Measurements from ENCODE around the gene CFAP68. TPM values are rescaled to one million over a fixed set of nuclear protein-coding genes. Genes with fewer than 3 reads are reported as not detected.

The CFAP68 gene
- total and polyA plus RNA-seq, 4 donors = 15.2 to 49.0 (median 22.5) TPM

DNA sequence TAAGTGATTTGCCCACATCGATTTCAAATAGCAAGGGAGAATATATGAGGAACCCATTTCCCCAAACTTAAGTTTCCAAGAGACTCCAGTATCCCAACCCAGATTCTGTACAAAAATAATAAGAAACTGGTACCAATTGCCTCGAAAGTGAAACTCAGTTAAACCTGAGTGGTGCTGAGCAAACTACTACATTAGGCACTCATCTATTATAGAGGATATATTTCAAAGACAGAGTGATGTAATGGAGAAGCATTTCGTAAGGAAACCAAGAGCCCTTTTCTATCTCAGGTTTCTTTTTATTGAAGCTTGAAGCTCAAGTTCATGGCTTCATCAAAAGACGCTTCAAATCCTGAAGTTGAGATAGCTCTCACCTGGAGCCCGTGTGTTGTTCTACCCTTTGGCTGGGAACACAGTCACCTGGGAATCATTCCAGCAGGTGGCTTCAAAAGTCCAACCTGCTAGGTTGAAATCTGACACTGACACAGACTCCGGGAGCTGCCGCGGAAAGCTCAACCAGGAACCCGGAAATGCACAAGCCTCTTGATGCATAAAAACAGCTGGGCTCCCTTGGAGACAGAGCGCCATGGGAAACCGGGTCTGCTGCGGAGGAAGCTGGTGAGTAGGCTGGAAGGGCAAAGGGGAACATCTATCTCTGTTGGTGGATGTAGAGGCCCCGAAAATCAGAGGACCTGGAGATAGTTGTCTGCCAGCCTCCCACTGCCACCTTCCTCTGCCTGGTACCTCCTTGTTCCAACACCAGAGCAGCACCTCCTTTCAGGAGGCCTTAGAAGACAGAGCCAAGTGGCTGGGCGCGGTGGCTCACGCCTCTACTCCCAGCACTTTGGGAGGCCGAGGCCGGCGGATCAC lies 39.3 kb downstream of the CFAP68 start, which contains the start of gene C11orf52:
C11orf52 (plus strand) TSS at position 524 of the 867 bp plus-strand sequence; CDS start at position 584, 60 bp downstream.
- DNase-seq (peak; percentile 79 to 89 (median 79)), ATAC-seq (ENCODE audit: insufficient read depth, low FRiP score) (peak; percentile 65)
- H3K4me1 ChIP-seq (ENCODE audit: control insufficient read depth in 5 of 5, insufficient read depth in 5 of 5, low read length in 5 of 5) = peaks cover 4 to 26% (median 7%) of the 10 kb centered on the region in 5 donors
- no peaks in the 10 kb centered on the region for H3K27me3 ChIP-seq (ENCODE audit: control insufficient read depth in 3 of 3, insufficient read depth in 3 of 3, low read length in 2 of 3)
- no peaks in the 10 kb centered on the region for H3K36me3 ChIP-seq (ENCODE audit: control insufficient read depth in 4 of 4, insufficient read depth in 4 of 4, low read length in 4 of 4)
- H3K9me3 ChIP-seq (ENCODE audit: control insufficient read depth in 4 of 4, insufficient read depth in 3 of 4, low read length in 3 of 4) = no peaks in the 10 kb centered on the region
- H3K9ac ChIP-seq (ENCODE audit: insufficient read depth in 1 of 2, low read length in 2 of 2) = peak within 1 kb of the TSS in 1 of 2 donors; percentile 59
- H3K4me3 ChIP-seq = peak within 1 kb of the TSS; percentile 24
- TF ChIP-seq, protein P1, sequence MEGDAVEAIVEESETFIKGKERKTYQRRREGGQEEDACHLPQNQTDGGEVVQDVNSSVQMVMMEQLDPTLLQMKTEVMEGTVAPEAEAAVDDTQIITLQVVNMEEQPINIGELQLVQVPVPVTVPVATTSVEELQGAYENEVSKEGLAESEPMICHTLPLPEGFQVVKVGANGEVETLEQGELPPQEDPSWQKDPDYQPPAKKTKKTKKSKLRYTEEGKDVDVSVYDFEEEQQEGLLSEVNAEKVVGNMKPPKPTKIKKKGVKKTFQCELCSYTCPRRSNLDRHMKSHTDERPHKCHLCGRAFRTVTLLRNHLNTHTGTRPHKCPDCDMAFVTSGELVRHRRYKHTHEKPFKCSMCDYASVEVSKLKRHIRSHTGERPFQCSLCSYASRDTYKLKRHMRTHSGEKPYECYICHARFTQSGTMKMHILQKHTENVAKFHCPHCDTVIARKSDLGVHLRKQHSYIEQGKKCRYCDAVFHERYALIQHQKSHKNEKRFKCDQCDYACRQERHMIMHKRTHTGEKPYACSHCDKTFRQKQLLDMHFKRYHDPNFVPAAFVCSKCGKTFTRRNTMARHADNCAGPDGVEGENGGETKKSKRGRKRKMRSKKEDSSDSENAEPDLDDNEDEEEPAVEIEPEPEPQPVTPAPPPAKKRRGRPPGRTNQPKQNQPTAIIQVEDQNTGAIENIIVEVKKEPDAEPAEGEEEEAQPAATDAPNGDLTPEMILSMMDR (IDR thresholded peaks at IDR 0.05; ENCODE audit: control extremely low read depth, extremely low read depth) = no peak
- peak within 1 kb of the TSS; percentile 21 to 78 for H3K27ac ChIP-seq (ENCODE audit: low read depth in 1 of 2, low read length in 1 of 2)
- 51 to 66% methylated on average over 19 of the region's 19 CpGs for WGBS, 2 donors

DNA sequence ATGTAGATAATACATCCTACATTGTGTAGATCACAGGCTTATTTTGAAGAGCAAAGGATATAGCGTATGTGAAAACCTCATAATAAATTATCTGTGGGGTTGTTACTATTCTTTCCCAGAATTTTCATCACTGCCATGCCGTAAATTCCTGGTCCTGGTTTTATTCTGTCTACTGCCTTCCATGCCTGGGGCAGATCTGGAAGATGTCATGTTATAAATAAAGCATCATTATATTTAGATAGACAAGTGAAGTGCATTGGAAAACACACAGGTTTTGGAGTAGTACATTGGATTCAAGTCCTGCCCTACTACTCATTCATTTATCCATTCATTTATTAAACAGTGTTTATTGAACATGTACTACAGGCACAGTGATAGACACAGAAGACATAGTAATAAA lies 41.6 kb downstream of the CFAP68 start:
- 72 to 96% methylated on average over 2 of the region's 2 CpGs for WGBS, 2 donors
- Histone ChIP-seq H3K9me3 (ENCODE audit: control insufficient read depth in 4 of 4, insufficient read depth in 3 of 4, low read length in 3 of 4) (no peaks in the 10 kb centered on the region), H3K36me3 (ENCODE audit: control insufficient read depth in 4 of 4, insufficient read depth in 4 of 4, low read length in 4 of 4) (no peaks in the 10 kb centered on the region), H3K4me3 (no peak overlapping the region), H3K9ac (ENCODE audit: insufficient read depth in 1 of 2, low read length in 2 of 2) (no peak overlapping the region), H3K27ac (ENCODE audit: low read depth in 1 of 2, low read length in 1 of 2) (no peak overlapping the region), H3K27me3 (ENCODE audit: control insufficient read depth in 3 of 3, insufficient read depth in 3 of 3, low read length in 2 of 3) (no peaks in the 10 kb centered on the region), H3K4me1 (ENCODE audit: control insufficient read depth in 5 of 5, insufficient read depth in 5 of 5, low read length in 5 of 5) (peaks cover 5 to 27% (median 8%) of the 10 kb centered on the region in 5 donors)
- ATAC-seq (ENCODE audit: insufficient read depth, low FRiP score) (no peak), DNase-seq (no peak)
- TF ChIP-seq, protein P1 (IDR thresholded peaks at IDR 0.05; ENCODE audit: control extremely low read depth, extremely low read depth) = no peak

DNA sequence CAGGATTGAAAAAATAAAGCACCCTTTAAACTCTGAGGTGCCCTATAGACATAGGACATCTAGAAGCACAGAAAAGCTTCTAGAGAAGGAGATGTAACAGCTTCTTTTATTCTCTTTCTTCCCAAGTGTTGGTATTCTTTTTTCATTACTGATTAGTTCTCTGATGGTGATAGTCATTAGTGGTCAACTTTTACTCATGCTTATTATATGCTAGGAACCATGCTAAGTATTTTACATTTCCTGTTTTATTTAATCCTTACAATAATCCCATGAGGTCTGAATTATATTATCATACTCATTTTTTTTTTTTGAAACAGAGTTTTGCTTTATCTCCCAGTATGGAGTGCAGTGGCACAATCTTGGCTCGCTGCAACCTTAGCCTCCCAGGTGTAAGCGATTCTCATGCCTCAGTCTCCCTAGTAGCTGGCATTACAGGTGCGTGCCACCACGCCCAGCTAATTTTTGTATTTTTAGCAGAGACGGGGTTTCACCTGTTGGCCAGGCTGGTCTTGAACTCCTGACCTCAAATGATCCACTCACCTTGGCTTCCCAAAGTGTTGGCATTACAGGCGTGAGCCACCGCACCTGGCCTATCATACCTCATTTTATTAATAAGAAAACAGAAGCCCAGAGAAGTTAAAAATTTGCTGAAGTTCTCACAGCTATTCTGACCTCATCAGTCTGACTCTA lies 42.3 kb downstream of the CFAP68 start:
- Histone ChIP-seq H3K9me3 (ENCODE audit: control insufficient read depth in 4 of 4, insufficient read depth in 3 of 4, low read length in 3 of 4) (no peaks in the 10 kb centered on the region), H3K36me3 (ENCODE audit: control insufficient read depth in 4 of 4, insufficient read depth in 4 of 4, low read length in 4 of 4) (no peaks in the 10 kb centered on the region), H3K4me1 (ENCODE audit: control insufficient read depth in 5 of 5, insufficient read depth in 5 of 5, low read length in 5 of 5) (peaks cover 5 to 32% (median 14%) of the 10 kb centered on the region in 5 donors), H3K27ac (ENCODE audit: low read depth in 1 of 2, low read length in 1 of 2) (no peak overlapping the region), H3K4me3 (no peak overlapping the region), H3K27me3 (ENCODE audit: control insufficient read depth in 3 of 3, insufficient read depth in 3 of 3, low read length in 2 of 3) (no peaks in the 10 kb centered on the region), H3K9ac (ENCODE audit: insufficient read depth in 1 of 2, low read length in 2 of 2) (no peak overlapping the region)
- TF ChIP-seq, protein P1 (IDR thresholded peaks at IDR 0.05; ENCODE audit: control extremely low read depth, extremely low read depth) = no peak
- ATAC-seq (ENCODE audit: insufficient read depth, low FRiP score) = no peak
- 92 to 95% methylated on average over 7 of the region's 7 CpGs for WGBS, 2 donors
- DNase-seq = no peak
